DOHH2 (cell line): ENCODE results near the gene PDE10A.

ENCODE experiments used
- CTCF ChIP-seq: fragments of 200-600 bp; sonication (generic); IDR thresholded peaks from one replicate; pipeline ENCODE4 v1.5.1; 2014; ENCODE audit warnings: antibody characterized with exemption, mild to moderate bottlenecking, low read depth, low read length; ENCODE audit not compliant: poor library complexity, severe bottlenecking
- EZH2phosphoT487 ChIP-seq: fragments of 200-600 bp; sonication (generic); IDR thresholded peaks from 2 replicates; pipeline ENCODE4 v1.6.1; 2017; ENCODE audit warnings: borderline replicate concordance, mild to moderate bottlenecking, antibody characterized with exemption, low read length, moderate library complexity, mixed read lengths

GRCh38 chr6:165308926-165309731 lies 353.9 kb downstream of the PDE10A start, which contains the start of gene C6orf118:
- TF ChIP-seq CTCF (no peak), EZH2phosphoT487 (no peak)
